A549 treated with CpdA at 1 μM for 4 hours (cell line): Measurements from ENCODE around the gene OR13H1. TPM values are rescaled to one million over a fixed set of nuclear protein-coding genes. Genes with fewer than 3 reads are reported as not detected.

Experiments
- total RNA-seq: library from RNA; stranded (reverse); fragments of 200-300 nt; extraction: Qiagen RNA extraction; gene quantifications from 5 replicates; pipeline ENCODE4 v1.2.3, GENCODE V29; 2022; ENCODE audit warnings: low read depth

OR13H1 gene, protein sequence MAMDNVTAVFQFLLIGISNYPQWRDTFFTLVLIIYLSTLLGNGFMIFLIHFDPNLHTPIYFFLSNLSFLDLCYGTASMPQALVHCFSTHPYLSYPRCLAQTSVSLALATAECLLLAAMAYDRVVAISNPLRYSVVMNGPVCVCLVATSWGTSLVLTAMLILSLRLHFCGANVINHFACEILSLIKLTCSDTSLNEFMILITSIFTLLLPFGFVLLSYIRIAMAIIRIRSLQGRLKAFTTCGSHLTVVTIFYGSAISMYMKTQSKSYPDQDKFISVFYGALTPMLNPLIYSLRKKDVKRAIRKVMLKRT
- total RNA-seq = not detected in 5 replicates

DNA sequence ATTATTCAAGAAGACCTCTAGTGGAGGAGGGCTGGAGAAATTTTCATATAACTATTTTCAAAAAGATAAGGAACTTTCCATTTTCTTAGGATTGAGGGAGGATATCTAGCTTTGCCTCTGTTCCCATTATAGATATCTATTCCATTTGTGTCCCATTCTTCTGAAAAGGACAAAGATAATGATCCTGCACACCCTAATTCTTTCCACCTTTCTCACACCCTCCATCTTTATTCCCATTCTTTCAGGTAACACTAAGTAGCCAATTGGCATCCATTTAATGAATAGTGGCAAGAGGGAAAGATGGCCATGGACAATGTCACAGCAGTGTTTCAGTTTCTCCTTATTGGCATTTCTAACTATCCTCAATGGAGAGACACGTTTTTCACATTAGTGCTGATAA lies at the start of gene OR13H1:
OR13H1 (plus strand) TSS at position 301 of the 400 bp plus-strand sequence; CDS start at position 301, 0 bp downstream.

